ENCODE data around the gene KIF2A.

- TF ChIP-seq CTCF (conservative IDR thresholded peaks at IDR 0.05; ENCODE audit: low read depth, low read length) (no peak), POLR2A (IDR thresholded peaks at IDR 0.05; ENCODE audit: low read depth, low read length) (no peak), MAZ (IDR thresholded peaks at IDR 0.05; ENCODE audit: borderline replicate concordance, low read depth, low read length) (no peak), CEBPB (IDR thresholded peaks at IDR 0.05; ENCODE audit: low read depth, low read length) (no peak), RAD21 (IDR thresholded peaks at IDR 0.05; ENCODE audit: low read length) (no peak), USF2 (IDR thresholded peaks at IDR 0.05; ENCODE audit: low read depth, low read length) (no peak), NFE2L2 (IDR thresholded peaks at IDR 0.05; ENCODE audit: low read depth, low read length) (no peak), RCOR1 (IDR thresholded peaks at IDR 0.05; ENCODE audit: insufficient replicate concordance, low read length) (no peak), ELK1 (IDR thresholded peaks at IDR 0.05; ENCODE audit: borderline replicate concordance, low read depth, low read length) (no peak), RFX5 (IDR thresholded peaks at IDR 0.05; ENCODE audit: low read depth, low read length) (no peak), CHD1 (IDR thresholded peaks at IDR 0.05; ENCODE audit: low read depth, low read length) (no peak), MXI1 (IDR thresholded peaks at IDR 0.05; ENCODE audit: borderline replicate concordance, low read depth, low read length) (no peak), SMC3 (IDR thresholded peaks at IDR 0.05; ENCODE audit: low read depth, low read length) (no peak), BHLHE40 (IDR thresholded peaks at IDR 0.05; ENCODE audit: low read depth, low read length) (no peak)
Measured at GRCh38 chr5:62288118-62288517, 17.9 kb upstream of the KIF2A start.

All from IMR-90 (cell line).